Adipose tissue (tissue), 3 donors: Measurements from ENCODE around the gene KRT16. TPM values are rescaled to one million over a fixed set of nuclear protein-coding genes. Genes with fewer than 3 reads are reported as not detected.
"Not testable (repeated sequence)": the region's sequence is repeated elsewhere in the genome, so short reads cannot be mapped to it uniquely, and the experiment has no call there.

Experiments used
- H3K27ac ChIP-seq: one replicate; pipeline ENCODE4 v1.5.1; 2013; ENCODE audit warnings: low read depth, low read length
- WGBS, 3 donors: extraction: QIAGEN DNeasy Blood & Tissue Kit; methylation state at CpG; one replicate each; pipeline ENCODE4 v1.1.7; 2013; 5-methylcytosine and 5-hydroxymethylcytosine counted together
- polyA plus RNA-seq, 3 donors: library from polyadenylated mRNA; stranded (reverse); fragments of 200-250 nt; gene quantifications; one replicate each; pipeline ENCODE4 v1.2.3, GENCODE V29; 2013
- donor health status: healthy with polysubstance abuse.
- donor health status: Bipolar disorder and iron deficiency.
- donor health status: healthy.

Gene KRT16
- polyA plus RNA-seq, 3 donors: 0.16 to 15.5 (median 4.4) TPM

- H3K27ac ChIP-seq: no peak overlapping the region
- WGBS, 3 donors: 78 to 89% (median 82%) methylated on average over 8 of the region's 8 CpGs
Measured at GRCh38 chr17:41631025-41631897, 18.7 kb upstream of the KRT16 start.

- H3K27ac ChIP-seq: no peak overlapping the region
- WGBS, 3 donors: 78 to 81% (median 79%) methylated on average over 13 of the region's 13 CpGs
Measured at GRCh38 chr17:41629826-41630670, 17.5 kb upstream of the KRT16 start.

GRCh38 chr17:41629316-41629715, 16.7 kb upstream of the KRT16 start:
- 72 to 82% (median 80%) methylated on average over 10 of the region's 10 CpGs for WGBS, 3 donors

GRCh38 chr17:41628621-41629255, 16.2 kb upstream of the KRT16 start:
- H3K27ac ChIP-seq: not testable (repeated sequence)
- 82 to 89% (median 86%) methylated on average over 11 of the region's 11 CpGs for WGBS, 3 donors

More at GRCh38 chr17:41629316-41629715, 16.7 kb upstream of the KRT16 start:
- H3K27ac ChIP-seq: no peak overlapping the region

GRCh38 chr17:41628073-41628370, 15.5 kb upstream of the KRT16 start:
- whole genome bisulfite sequencing, 3 donors: 67 to 79% (median 74%) methylated on average over 1 of the region's 1 CpG
- H3K27ac ChIP-seq: not testable (repeated sequence)

- 80 to 92% (median 88%) methylated on average over 22 to 23 of the region's 23 CpGs for WGBS, 3 donors
- H3K27ac ChIP-seq: no peak overlapping the region
Measured at GRCh38 chr17:41627316-41628072, 14.9 kb upstream of the KRT16 start.

- WGBS, 3 donors: 87 to 94% (median 89%) methylated on average over 5 of the region's 5 CpGs
- H3K27ac ChIP-seq: not testable (repeated sequence)
Measured at GRCh38 chr17:41626914-41627295, 14.3 kb upstream of the KRT16 start.

GRCh38 chr17:41626028-41626913, 13.7 kb upstream of the KRT16 start:
- H3K27ac ChIP-seq: not testable (repeated sequence)
- whole genome bisulfite sequencing, 3 donors: 75 to 91% (median 89%) methylated on average over 17 of the region's 17 CpGs

GRCh38 chr17:41625602-41626001, 13.0 kb upstream of the KRT16 start:
- H3K27ac ChIP-seq: no peak overlapping the region
- WGBS, 3 donors: 50 to 56% (median 55%) methylated on average over 16 of the region's 16 CpGs

- 56 to 62% (median 56%) methylated on average over 30 to 32 of the region's 33 CpGs for WGBS, 3 donors
- no peak within 1 kb of the TSS for H3K27ac ChIP-seq
Measured at GRCh38 chr17:41624208-41625101, 11.9 kb upstream of the KRT16 start, which contains the start of gene KRT17. Gene KRT17, minus strand, starts transcription at chr17:41624575. Its CDS starts 66 bp downstream, at chr17:41624509.

- 63 to 73% (median 70%) methylated on average over 8 to 10 of the region's 10 CpGs for WGBS, 3 donors
- H3K27ac ChIP-seq: not testable (repeated sequence)
Measured at GRCh38 chr17:41623184-41623861, 10.8 kb upstream of the KRT16 start.

GRCh38 chr17:41622340-41623183, 10.0 kb upstream of the KRT16 start:
- 63 to 84% (median 79%) methylated on average over 17 to 19 of the region's 19 CpGs for WGBS, 3 donors
- not testable (repeated sequence) for H3K27ac ChIP-seq

- H3K27ac ChIP-seq: no peak overlapping the region
- WGBS, 3 donors: 68 to 92% (median 86%) methylated on average over 2 of the region's 2 CpGs
Measured at GRCh38 chr17:41621916-41622315, 9.3 kb upstream of the KRT16 start.

GRCh38 chr17:41621435-41621817, 8.9 kb upstream of the KRT16 start:
- WGBS, 3 donors: 90 to 93% (median 93%) methylated on average over 11 of the region's 11 CpGs

More at GRCh38 chr17:41621435-41621817, 8.9 kb upstream of the KRT16 start:
- not testable (repeated sequence) for H3K27ac ChIP-seq
